Fibroblast of the aortic adventitia (primary cell): ENCODE data around the gene ZSWIM9. TPM values are rescaled to one million over a fixed set of nuclear protein-coding genes. Genes with fewer than 3 reads are reported as not detected.
A peak's percentile ranks its signal among the peaks of the same experiment; 100 is the strongest.

Experiments
- DNase-seq: peaks from one replicate; pipeline ENCODE4 v3.0.0-alpha.2; 2010; ENCODE audit warnings: low read depth
- H3K4me3 ChIP-seq: 2 replicates; pipeline ENCODE4 v1.5.1; 2011; ENCODE audit warnings: low read depth, mild to moderate bottlenecking, control low read depth, low read length, moderate library complexity
- total RNA-seq: library from RNA; depleted of rRNA; stranded (reverse); fragments of >200 nt; gene quantifications from 2 replicates; pipeline ENCODE4 v1.2.3, GENCODE V29; 2012; ENCODE audit warnings: low replicate concordance
- TF ChIP-seq, protein P1 (sequence below): IDR thresholded peaks from 2 replicates; pipeline ENCODE4 v1.5.1; 2011; ENCODE audit warnings: mild to moderate bottlenecking, low read length, control low read depth, inconsistent platforms; ENCODE audit not compliant: insufficient read depth

Gene ZSWIM9
- total RNA-seq, 1 donor: 2.7 TPM

DNA sequence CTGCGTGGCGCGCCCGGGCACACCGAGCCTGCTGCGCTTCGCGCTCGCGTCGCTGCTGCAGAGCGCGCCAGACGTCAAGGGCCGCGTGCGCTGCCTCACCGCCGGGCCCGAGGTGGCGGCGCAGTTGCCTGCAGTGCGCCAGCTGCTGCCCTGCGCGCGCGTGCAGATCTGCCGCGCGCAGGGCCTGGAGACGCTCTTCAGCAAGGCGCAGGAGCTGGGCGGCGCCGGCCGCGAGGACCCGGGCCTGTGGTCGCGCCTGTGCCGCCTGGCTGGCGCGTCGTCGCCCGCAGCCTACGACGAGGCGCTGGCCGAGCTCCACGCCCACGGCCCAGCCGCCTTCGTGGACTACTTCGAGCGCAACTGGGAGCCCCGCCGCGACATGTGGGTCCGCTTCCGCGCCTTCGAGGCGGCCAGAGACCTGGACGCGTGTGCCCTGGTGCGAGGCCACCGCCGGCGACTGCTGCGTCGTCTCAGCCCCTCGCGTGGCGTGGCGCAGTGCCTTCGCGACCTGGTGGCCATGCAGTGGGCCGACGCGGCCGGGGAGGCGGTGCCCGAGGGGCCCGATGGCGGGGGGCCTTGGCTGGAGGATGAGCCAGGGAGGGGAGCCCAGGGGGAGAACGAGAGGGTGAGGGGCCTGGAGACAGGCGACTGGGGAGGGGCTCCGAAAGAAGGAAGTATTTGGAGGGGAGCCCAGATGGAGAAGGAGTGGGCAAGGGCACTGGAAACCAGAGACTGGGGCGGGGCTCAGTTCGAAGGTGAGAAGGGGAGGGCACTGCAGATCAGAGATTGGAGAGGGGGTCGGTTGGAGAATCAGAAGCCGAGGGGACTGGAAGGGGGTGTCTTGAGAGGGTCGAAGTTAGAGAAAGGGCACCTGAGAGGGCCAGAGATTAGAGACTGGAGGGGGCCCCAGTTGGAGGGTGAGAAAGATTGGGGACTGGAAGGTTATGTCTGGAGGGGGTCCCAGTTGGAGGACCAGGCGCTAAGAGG lies 24.7 kb downstream of the ZSWIM9 start:
- no peak overlapping the region for H3K4me3 ChIP-seq
- TF ChIP-seq, protein P1, sequence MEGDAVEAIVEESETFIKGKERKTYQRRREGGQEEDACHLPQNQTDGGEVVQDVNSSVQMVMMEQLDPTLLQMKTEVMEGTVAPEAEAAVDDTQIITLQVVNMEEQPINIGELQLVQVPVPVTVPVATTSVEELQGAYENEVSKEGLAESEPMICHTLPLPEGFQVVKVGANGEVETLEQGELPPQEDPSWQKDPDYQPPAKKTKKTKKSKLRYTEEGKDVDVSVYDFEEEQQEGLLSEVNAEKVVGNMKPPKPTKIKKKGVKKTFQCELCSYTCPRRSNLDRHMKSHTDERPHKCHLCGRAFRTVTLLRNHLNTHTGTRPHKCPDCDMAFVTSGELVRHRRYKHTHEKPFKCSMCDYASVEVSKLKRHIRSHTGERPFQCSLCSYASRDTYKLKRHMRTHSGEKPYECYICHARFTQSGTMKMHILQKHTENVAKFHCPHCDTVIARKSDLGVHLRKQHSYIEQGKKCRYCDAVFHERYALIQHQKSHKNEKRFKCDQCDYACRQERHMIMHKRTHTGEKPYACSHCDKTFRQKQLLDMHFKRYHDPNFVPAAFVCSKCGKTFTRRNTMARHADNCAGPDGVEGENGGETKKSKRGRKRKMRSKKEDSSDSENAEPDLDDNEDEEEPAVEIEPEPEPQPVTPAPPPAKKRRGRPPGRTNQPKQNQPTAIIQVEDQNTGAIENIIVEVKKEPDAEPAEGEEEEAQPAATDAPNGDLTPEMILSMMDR: no peak
- DNase-seq: no peak

DNA sequence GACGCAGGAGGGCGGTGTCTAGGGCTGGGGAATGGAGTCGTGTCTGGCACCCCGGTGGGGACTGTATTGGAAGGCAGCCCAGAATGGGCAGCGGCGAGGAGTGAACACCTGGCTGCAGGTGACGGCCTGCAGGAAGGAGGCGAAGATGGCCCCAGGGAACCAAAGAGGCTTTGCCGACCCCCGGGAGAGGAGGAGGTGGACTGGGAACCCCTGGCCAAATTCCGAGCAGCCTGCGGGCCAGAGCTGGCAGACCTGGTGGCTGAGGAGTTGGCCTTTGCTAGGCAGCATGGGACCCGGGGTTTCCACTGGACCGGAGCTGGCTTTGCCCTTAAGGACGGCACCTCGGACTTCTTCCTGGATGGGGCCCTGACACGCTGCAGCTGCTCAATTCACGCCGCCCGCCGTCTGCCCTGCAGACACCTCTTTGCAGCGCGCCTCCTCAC lies 25.9 kb downstream of the ZSWIM9 start:
- H3K4me3 ChIP-seq: no peak overlapping the region
- TF ChIP-seq, protein P1: no peak
- no peak for DNase-seq

DNA sequence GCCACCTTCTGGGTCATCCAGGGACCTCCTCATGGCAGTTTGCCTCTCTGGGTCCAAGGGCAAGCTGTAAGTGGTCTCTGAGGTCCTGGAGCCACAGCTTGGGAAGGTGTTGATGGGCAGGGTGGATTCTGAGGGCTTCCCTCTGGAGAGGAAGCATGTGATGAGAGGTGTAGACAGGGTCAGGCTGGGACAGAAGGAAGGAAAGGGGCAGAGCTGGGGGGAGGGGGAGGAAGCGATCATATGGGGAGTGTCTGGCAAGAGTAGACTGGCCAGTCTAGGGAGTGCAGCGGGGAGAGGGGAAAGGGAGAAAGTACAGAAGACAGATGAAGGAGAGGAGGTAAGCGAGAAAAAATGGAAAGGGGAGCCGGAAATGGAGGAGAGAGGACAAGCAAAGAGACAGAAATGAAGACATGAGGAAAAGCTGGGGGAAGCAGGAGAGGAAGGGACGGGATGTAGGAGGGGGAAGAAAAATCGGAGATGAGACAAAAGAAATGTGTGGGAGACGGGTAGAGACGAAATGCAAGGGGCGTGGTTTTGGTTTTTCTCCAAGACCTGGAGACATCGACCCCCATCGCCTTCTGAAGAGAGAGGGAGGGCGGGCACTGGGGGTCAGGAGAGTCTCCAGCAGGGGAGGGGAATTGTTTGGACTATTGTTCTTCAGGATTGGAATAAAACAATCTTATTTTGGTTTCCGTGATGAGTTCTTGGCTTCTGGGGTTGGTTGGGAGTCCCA lies 26.6 kb downstream of the ZSWIM9 start:
- H3K4me3 ChIP-seq: no peak overlapping the region
- TF ChIP-seq, protein P1: no peak
- DNase-seq: no peak

DNA sequence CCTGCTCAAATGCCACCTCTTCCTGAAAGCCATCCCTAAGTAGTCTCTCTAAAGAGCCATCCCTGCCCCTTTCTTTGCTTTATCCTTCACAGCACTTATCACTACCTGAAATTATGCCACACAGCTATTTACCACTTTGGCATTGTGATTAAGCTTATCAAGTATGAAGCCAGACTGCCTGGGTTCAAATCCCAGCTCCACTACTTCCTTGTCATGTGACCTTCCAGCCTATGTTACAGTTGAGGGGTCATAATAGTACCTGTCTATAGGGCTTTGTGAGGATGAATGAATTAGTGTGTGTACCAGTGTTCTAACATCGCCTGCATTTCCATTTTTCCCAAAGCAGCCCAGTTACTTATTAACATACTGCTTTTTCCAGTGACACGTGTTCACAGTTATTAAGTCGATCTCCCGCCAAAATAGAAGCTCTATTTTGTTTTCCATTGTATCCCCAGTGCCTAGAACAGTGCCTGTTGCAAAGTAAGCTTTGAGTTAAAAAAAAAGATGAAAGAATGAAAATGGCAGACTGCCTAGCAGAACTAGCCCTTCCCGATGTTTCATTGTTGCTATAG lies 32.8 kb downstream of the ZSWIM9 start:
- DNase-seq: no peak
- peak overlapping the region; percentile 95 for H3K4me3 ChIP-seq
- TF ChIP-seq, protein P1: no peak

DNA sequence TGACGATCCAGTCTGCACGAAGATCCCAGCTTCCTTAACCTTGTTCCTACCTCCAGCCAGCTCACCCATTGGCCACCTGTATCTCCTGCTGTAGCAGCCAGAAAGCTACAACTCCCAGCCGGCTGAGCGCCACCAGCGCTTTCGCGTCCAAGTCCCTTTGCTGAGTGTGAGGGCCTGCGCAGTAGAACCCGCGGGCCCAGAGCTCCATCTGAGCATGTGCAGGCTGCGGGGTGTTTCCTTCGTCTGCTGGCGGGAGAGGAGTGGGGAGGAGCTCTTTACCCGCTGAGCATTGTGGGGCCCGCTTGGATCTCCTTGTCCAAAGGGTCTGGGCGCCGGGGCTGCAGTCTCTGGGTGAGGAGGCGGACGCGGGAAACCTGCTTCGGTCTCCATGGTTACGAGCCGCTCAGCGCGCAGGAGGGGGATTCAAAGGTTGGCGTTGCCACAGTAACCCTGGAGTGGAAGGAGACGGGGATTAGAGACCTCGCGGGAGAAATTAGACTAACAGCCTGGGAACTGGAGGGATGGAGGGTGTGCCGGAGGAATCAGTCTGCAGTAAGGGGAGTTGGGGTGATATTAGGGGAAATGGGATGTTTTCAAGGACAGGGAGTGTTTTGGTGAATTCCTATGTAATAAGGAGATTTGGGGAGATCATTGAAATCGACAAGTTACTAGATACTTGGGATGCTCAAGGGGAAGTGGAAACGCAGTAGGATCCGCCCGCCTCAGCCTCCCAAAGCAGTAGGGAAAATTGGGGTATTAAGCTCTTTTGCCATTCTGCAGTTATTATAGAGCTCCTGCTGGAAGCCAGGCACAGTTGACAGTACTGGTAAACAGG lies 33.5 kb downstream of the ZSWIM9 start:
- DNase-seq: peak; percentile 90
- H3K4me3 ChIP-seq: peak overlapping the region; percentile 95
- TF ChIP-seq, protein P1: no peak

DNA sequence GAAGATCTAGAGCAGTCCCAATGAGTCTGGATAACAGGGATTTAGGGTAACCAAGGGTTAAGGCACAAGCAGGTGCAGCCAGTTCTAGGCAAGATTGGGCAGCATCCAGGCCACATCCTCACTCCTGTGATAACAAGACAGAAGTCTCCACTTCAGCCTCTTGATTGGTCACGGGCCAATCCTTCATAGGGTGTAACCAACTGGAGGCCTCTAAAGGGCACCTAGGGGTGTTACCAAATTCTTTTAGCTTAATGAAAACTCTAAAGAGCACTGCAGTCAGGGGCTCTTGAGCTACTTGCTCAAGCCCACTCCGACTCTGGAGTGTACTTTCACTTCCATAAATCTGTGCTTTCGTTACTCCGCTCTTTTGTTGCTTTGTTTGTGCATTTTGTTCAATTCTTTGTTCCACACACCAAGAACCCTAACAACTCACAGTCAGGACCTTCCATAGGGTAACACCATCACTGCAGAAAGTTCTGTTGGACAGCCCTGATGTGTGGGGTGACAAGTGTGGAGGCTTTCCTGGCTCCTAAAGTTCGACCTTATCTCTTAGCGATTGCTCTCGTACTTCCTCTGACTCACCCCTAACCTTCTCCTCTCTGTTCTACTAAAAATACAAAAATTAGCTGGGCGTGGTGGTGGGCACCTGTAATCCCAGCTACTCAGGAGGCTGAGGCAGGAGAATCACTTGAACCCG lies 36.1 kb downstream of the ZSWIM9 start:
- no peak overlapping the region for H3K4me3 ChIP-seq
- TF ChIP-seq, protein P1: no peak

More for the DNA sequence above, 36.1 kb downstream of the ZSWIM9 start:
- DNase-seq: no peak
